H9 (cell line): ENCODE results near the gene TRIB2. TPM values are rescaled to one million over a fixed set of nuclear protein-coding genes. Genes with fewer than 3 reads are reported as not detected.

Experiments
- DNase-seq: peaks from one replicate; pipeline ENCODE4 v3.0.0-alpha.2; 2017
- H2AFZ ChIP-seq: one replicate; pipeline ENCODE4 v1.6.1; 2013; ENCODE audit warnings: mild to moderate bottlenecking, low read length, control low read depth, moderate library complexity
- H2AK5ac ChIP-seq: 2 replicates; pipeline ENCODE4 v1.6.1; 2013; ENCODE audit warnings: low read length, control low read depth, mixed read lengths; ENCODE audit not compliant: insufficient read length
- H2BK120ac ChIP-seq: one replicate; pipeline ENCODE4 v1.6.1; 2013; ENCODE audit warnings: low read depth, mild to moderate bottlenecking, low read length, control low read depth, inconsistent platforms; ENCODE audit not compliant: poor library complexity, severe bottlenecking
- H2BK12ac ChIP-seq: 2 replicates; pipeline ENCODE4 v1.6.1; 2013; ENCODE audit warnings: low read length, control low read depth, mixed read lengths, low read depth; ENCODE audit not compliant: insufficient read length
- H2BK15ac ChIP-seq: 2 replicates; pipeline ENCODE4 v1.6.1; 2013; ENCODE audit warnings: low read depth, low read length, control low read depth
- H2BK20ac ChIP-seq: one replicate; pipeline ENCODE4 v1.6.1; 2013; ENCODE audit warnings: low read depth, mild to moderate bottlenecking, low read length, control low read depth, inconsistent platforms; ENCODE audit not compliant: poor library complexity, severe bottlenecking
- H2BK5ac ChIP-seq: 2 replicates; pipeline ENCODE4 v1.6.1; 2013; ENCODE audit warnings: low read length, control low read depth, mixed read lengths; ENCODE audit not compliant: insufficient read length
- H3K14ac ChIP-seq: 2 replicates; pipeline ENCODE4 v1.6.1; 2013; ENCODE audit warnings: low read length, control low read depth; ENCODE audit not compliant: insufficient read depth
- H3K18ac ChIP-seq: 2 replicates; pipeline ENCODE4 v1.6.1; 2013; ENCODE audit warnings: low read depth, mild to moderate bottlenecking, mixed read lengths, low read length, control low read depth; ENCODE audit not compliant: insufficient read length
- H3K23ac ChIP-seq: 2 replicates; pipeline ENCODE4 v1.6.1; 2013; ENCODE audit warnings: low read length, control low read depth, mixed read lengths, low read depth; ENCODE audit not compliant: insufficient read length
- H3K23me2 ChIP-seq: 2 replicates; pipeline ENCODE4 v1.6.1; 2013; ENCODE audit warnings: low read depth, mild to moderate bottlenecking, mixed read lengths, low read length, control low read depth; ENCODE audit not compliant: insufficient read length, poor library complexity, severe bottlenecking
- H3K27ac ChIP-seq: 2 replicates; pipeline ENCODE4 v1.5.1; 2013; ENCODE audit warnings: low read length, control low read depth, mixed read lengths, low read depth; ENCODE audit not compliant: insufficient read length
- H3K27me3 ChIP-seq: 2 replicates; pipeline ENCODE4 v1.6.1; 2013; ENCODE audit warnings: low read length, control low read depth, inconsistent platforms; ENCODE audit not compliant: insufficient read depth
- H3K4ac ChIP-seq: 2 replicates; pipeline ENCODE4 v1.6.1; 2013; ENCODE audit warnings: low read depth, mild to moderate bottlenecking, control low read depth, inconsistent platforms, low read length, moderate library complexity
- H3K4me1 ChIP-seq: 2 replicates; pipeline ENCODE4 v1.6.1; 2013; ENCODE audit warnings: low read length, control low read depth, inconsistent platforms; ENCODE audit not compliant: insufficient read depth
- H3K4me2 ChIP-seq: 2 replicates; pipeline ENCODE4 v1.6.1; 2013; ENCODE audit warnings: low read length, control low read depth, mixed read lengths; ENCODE audit not compliant: insufficient read length, insufficient read depth
- H3K56ac ChIP-seq: 2 replicates; pipeline ENCODE4 v1.6.1; 2013; ENCODE audit warnings: low read depth, mild to moderate bottlenecking, mixed read lengths, low read length, control low read depth; ENCODE audit not compliant: insufficient read length
- H3K79me1 ChIP-seq: 2 replicates; pipeline ENCODE4 v1.6.1; 2013; ENCODE audit warnings: low read depth, mild to moderate bottlenecking, moderate library complexity, low read length, control low read depth, inconsistent platforms; ENCODE audit not compliant: insufficient read depth, poor library complexity, severe bottlenecking
- H3K79me2 ChIP-seq: 2 replicates; pipeline ENCODE4 v1.6.1; 2013; ENCODE audit warnings: low read length, control low read depth, inconsistent platforms; ENCODE audit not compliant: insufficient read depth
- H3K9ac ChIP-seq: 2 replicates; pipeline ENCODE4 v1.6.1; 2013; ENCODE audit warnings: low read length, control low read depth, mixed read lengths; ENCODE audit not compliant: insufficient read length; ENCODE audit errors: extremely low read depth
- H3K9me3 ChIP-seq: one replicate; pipeline ENCODE4 v1.6.1; 2013; ENCODE audit warnings: low read depth, low read length, inconsistent platforms; ENCODE audit not compliant: control insufficient read depth
- H3T11ph ChIP-seq: one replicate; pipeline ENCODE4 v1.6.1; 2013; ENCODE audit warnings: mild to moderate bottlenecking, low read length, control low read depth, inconsistent platforms
- H4K20me1 ChIP-seq: one replicate; pipeline ENCODE4 v1.6.1; 2013; ENCODE audit not compliant: control insufficient read depth, insufficient read length, insufficient read depth
- H4K5ac ChIP-seq: 2 replicates; pipeline ENCODE4 v1.6.1; 2013; ENCODE audit warnings: low read depth, mild to moderate bottlenecking, mixed read lengths, low read length, control low read depth; ENCODE audit not compliant: insufficient read length
- H4K8ac ChIP-seq: replicated peaks from 2 replicates; pipeline ENCODE4 v1.6.1; 2013; ENCODE audit warnings: low read length, control low read depth, mixed read lengths, low read depth; ENCODE audit not compliant: insufficient read length
- H4K91ac ChIP-seq: 2 replicates; pipeline ENCODE4 v1.6.1; 2013; ENCODE audit warnings: low read depth, mild to moderate bottlenecking, moderate library complexity, mixed read lengths, low read length, control low read depth; ENCODE audit not compliant: insufficient read length
- H3K27ac Mint-ChIP-seq, 3 experiments: 2 replicates in 2 of 3; 3 replicates in 1 of 3; pipeline ENCODE4 v1.8.0; 2020 to 2021; ENCODE audit warnings: mixed read lengths in 3 of 3, mild to moderate bottlenecking in 1 of 3, moderate library complexity in 1 of 3
- H3K27me3 Mint-ChIP-seq: 2 replicates; pipeline ENCODE4 v1.8.0; 2021; ENCODE audit warnings: low read depth, mild to moderate bottlenecking, moderate library complexity, mixed read lengths
- H3K36me3 Mint-ChIP-seq, 3 experiments: 2 replicates in 2 of 3; 3 replicates in 1 of 3; pipeline ENCODE4 v1.8.0; 2020 to 2021; ENCODE audit warnings: low read depth in 3 of 3, mixed read lengths in 3 of 3; ENCODE audit not compliant: insufficient read depth in 1 of 3
- H3K4me1 Mint-ChIP-seq, 2 experiments: 2 replicates each; pipeline ENCODE4 v1.8.0; 2020; ENCODE audit warnings: mixed read lengths in 2 of 2
- H3K4me3 Mint-ChIP-seq, 2 experiments: 2 replicates in 1 of 2; 3 replicates in 1 of 2; pipeline ENCODE4 v1.8.0; 2020 to 2021; ENCODE audit warnings: mild to moderate bottlenecking in 2 of 2, mixed read lengths in 2 of 2, moderate library complexity in 1 of 2
- H3K9me3 Mint-ChIP-seq, 2 experiments: 2 replicates in 1 of 2; 3 replicates in 1 of 2; pipeline ENCODE4 v1.8.0; 2020; ENCODE audit warnings: mild to moderate bottlenecking in 2 of 2, mixed read lengths in 2 of 2, moderate library complexity in 1 of 2
- WGBS: extraction: QIAGEN DNeasy Blood & Tissue Kit; methylation state at CpG from one replicate; pipeline ENCODE4 v1.1.7; 2013; ENCODE audit warnings: missing lambda C conversion rate, low lambda C conversion rate, mixed read lengths; ENCODE audit not compliant: insufficient read length; ENCODE audit errors: extremely low coverage; 5-methylcytosine and 5-hydroxymethylcytosine counted together
- total RNA-seq: library from RNA; stranded (reverse); gene quantifications from 2 replicates; pipeline ENCODE4 v1.2.1, GENCODE V29; 2021
- TF ChIP-seq, protein P1 (sequence below): fragments of 200-600 bp; sonication (generic); conservative IDR thresholded peaks from 3 replicates; pipeline ENCODE4 v1.8.0; 2021; ENCODE audit warnings: antibody characterized with exemption, mild to moderate bottlenecking

TRIB2 gene
- total RNA-seq, 1 experiment from 2014 or later: 41.9 TPM

DNA sequence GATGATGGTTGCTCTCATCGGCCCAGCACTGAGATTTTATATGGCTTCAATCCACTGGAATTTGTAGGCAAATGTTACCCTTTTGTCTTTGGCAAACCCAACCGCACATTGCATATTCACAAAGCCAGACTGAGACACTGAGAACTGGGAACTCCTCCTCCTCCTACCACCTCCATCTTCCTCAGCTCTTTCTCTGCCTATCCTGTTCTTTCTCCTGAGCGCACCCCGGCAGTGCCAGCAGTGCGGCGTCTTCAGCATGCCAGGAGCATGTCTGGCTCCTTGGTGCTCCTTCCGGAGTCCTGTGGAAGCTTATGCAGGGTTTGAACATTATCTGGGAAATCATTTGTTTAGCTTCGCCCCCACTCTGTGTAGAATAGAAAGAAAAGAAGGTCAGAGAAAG, 50.8 kb downstream of the TRIB2 start:
- peaks cover 0 to 4% of the 10 kb centered on the region in 2 experiments; a peak in 3 of 5 replicates for H3K9me3 Mint-ChIP-seq
- no peaks in the 10 kb centered on the region for H3K9me3 ChIP-seq
- H4K5ac ChIP-seq: no peak overlapping the region
- peaks cover 41 to 53% of the 10 kb centered on the region in 2 experiments for H3K4me1 Mint-ChIP-seq
- H3K36me3 Mint-ChIP-seq: peaks cover 0 to 2% (median 0%) of the 10 kb centered on the region in 3 experiments; a peak in 2 of 7 replicates
- no peak overlapping the region for H2BK15ac ChIP-seq
- no peak overlapping the region for H3K4me3 Mint-ChIP-seq
- H4K20me1 ChIP-seq: no peaks in the 10 kb centered on the region
- peaks cover 11% of the 10 kb centered on the region for H3K4me1 ChIP-seq
- no peak overlapping the region for H3K4ac ChIP-seq
- H3K23me2 ChIP-seq: peaks cover 3% of the 10 kb centered on the region
- H3K4me2 ChIP-seq: no peak overlapping the region
- no peak overlapping the region for H2BK5ac ChIP-seq
- no peak overlapping the region for H2AFZ ChIP-seq
- H2BK20ac ChIP-seq: no peak overlapping the region
- no peak overlapping the region for H2AK5ac ChIP-seq
- no peak overlapping the region for H4K91ac ChIP-seq
- H3K27ac Mint-ChIP-seq: no peak overlapping the region
- H3K18ac ChIP-seq: no peak overlapping the region
- H3T11ph ChIP-seq: no peak overlapping the region
- no peaks in the 10 kb centered on the region for H3K79me2 ChIP-seq
- peaks cover 3% of the 10 kb centered on the region; the same call in 1 of the 2 replicates for H3K27me3 ChIP-seq
- no CpG with 5 or more reads among the region's 8 CpGs for WGBS
- no peak overlapping the region for H3K27ac ChIP-seq
- no peak overlapping the region for H3K23ac ChIP-seq
- H2BK120ac ChIP-seq: no peak overlapping the region
- H3K27me3 Mint-ChIP-seq: peaks cover 41% of the 10 kb centered on the region
- TF ChIP-seq, protein P1, sequence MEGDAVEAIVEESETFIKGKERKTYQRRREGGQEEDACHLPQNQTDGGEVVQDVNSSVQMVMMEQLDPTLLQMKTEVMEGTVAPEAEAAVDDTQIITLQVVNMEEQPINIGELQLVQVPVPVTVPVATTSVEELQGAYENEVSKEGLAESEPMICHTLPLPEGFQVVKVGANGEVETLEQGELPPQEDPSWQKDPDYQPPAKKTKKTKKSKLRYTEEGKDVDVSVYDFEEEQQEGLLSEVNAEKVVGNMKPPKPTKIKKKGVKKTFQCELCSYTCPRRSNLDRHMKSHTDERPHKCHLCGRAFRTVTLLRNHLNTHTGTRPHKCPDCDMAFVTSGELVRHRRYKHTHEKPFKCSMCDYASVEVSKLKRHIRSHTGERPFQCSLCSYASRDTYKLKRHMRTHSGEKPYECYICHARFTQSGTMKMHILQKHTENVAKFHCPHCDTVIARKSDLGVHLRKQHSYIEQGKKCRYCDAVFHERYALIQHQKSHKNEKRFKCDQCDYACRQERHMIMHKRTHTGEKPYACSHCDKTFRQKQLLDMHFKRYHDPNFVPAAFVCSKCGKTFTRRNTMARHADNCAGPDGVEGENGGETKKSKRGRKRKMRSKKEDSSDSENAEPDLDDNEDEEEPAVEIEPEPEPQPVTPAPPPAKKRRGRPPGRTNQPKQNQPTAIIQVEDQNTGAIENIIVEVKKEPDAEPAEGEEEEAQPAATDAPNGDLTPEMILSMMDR: no peak
- no peak overlapping the region for H2BK12ac ChIP-seq
- H3K56ac ChIP-seq: no peak overlapping the region
- no peak overlapping the region for H4K8ac ChIP-seq
- DNase-seq: no peak
- no peaks in the 10 kb centered on the region for H3K79me1 ChIP-seq
- H3K9ac ChIP-seq: no peak overlapping the region
- no peak overlapping the region for H3K14ac ChIP-seq
